ENCODE data around the gene CBX5.
"Not testable (repeated sequence)": the region's sequence is repeated elsewhere in the genome, so short reads cannot be mapped to it uniquely, and the experiment has no call there.

CBX5 gene

GRCh38 chr12:54261815-54262402, 18.0 kb downstream of the CBX5 start:
- no peaks in the 10 kb centered on the region for H3K9me3 Mint-ChIP-seq
- no peaks in the 10 kb centered on the region for H3K27me3 Mint-ChIP-seq
- DNase-seq, result no peak
- peaks cover 13% of the 10 kb centered on the region for H3K36me3 Mint-ChIP-seq (ENCODE audit: low read depth)
- no peak overlapping the region for H3K4me3 Mint-ChIP-seq
- H3K4me1 Mint-ChIP-seq (ENCODE audit: low read depth), result peaks cover 45% of the 10 kb centered on the region
- no peak overlapping the region for H3K27ac Mint-ChIP-seq

- no peaks in the 10 kb centered on the region for H3K27me3 Mint-ChIP-seq
- no peaks in the 10 kb centered on the region for H3K9me3 Mint-ChIP-seq
- peaks cover 39% of the 10 kb centered on the region for H3K4me1 Mint-ChIP-seq (ENCODE audit: low read depth)
- H3K4me3 Mint-ChIP-seq, result peak overlapping the region; percentile 64
- peak; percentile 56 for DNase-seq
- peaks cover 30% of the 10 kb centered on the region for H3K36me3 Mint-ChIP-seq (ENCODE audit: low read depth)
- peak overlapping the region; percentile 65 for H3K27ac Mint-ChIP-seq
Measured at GRCh38 chr12:54259194-54260011, 20.5 kb downstream of the CBX5 start.

GRCh38 chr12:54258201-54258681, 21.7 kb downstream of the CBX5 start:
- no peak for DNase-seq
- no peak overlapping the region for H3K4me3 Mint-ChIP-seq
- peaks cover 34% of the 10 kb centered on the region for H3K4me1 Mint-ChIP-seq (ENCODE audit: low read depth)
- H3K27ac Mint-ChIP-seq, result peak overlapping the region; percentile 19
- no peaks in the 10 kb centered on the region for H3K27me3 Mint-ChIP-seq
- no peaks in the 10 kb centered on the region for H3K9me3 Mint-ChIP-seq
- H3K36me3 Mint-ChIP-seq (ENCODE audit: low read depth), result peaks cover 34% of the 10 kb centered on the region

DNA sequence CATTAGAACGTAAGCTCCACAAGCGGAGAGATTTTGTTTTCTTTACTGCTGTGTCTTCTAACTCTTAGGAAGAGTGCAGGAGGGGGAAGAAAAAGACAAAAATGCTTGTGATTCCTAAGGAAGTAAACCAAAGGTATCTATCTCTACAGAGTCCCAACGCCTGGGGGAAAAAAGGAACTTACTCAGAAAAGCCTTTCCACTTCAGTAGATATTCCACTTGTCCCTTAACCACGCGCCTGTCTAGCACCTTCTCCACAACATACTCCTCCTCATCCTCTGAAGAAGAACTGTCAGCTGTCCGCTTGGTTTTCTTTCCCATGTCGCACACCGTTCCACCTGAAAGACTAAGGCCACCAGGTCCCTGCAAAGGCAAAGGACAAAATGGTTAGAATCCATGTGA, 22.6 kb downstream of the CBX5 start:
- no peaks in the 10 kb centered on the region for H3K9me3 Mint-ChIP-seq
- peaks cover 30% of the 10 kb centered on the region for H3K4me1 Mint-ChIP-seq (ENCODE audit: low read depth)
- H3K4me3 Mint-ChIP-seq, result no peak overlapping the region
- H3K27ac Mint-ChIP-seq, result no peak overlapping the region
- DNase-seq, result no peak
- H3K27me3 Mint-ChIP-seq, result no peaks in the 10 kb centered on the region
- peaks cover 39% of the 10 kb centered on the region for H3K36me3 Mint-ChIP-seq (ENCODE audit: low read depth)

DNA sequence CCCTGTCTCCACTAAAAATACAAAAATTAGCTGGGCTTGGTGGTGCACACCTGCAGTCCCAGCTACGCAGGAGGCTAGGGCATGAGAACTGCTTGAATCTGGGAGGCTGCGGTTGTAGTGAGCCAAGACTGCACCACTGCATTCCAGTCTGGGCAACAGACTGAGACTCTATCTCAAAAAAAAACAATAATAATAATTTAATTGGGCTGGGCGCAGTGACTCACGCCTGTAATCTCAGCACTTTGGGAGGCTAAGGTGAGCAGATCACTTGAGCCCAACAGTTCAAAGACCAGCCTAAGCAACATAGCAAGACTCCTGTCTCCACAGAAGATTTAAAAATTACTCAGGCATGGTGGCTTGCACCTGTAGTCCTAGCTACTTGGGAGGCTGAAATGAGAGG, 26.7 kb downstream of the CBX5 start:
- H3K9me3 Mint-ChIP-seq, result no peaks in the 10 kb centered on the region
- H3K4me3 Mint-ChIP-seq, result no peak overlapping the region
- H3K4me1 Mint-ChIP-seq (ENCODE audit: low read depth), result peaks cover 18% of the 10 kb centered on the region
- peaks cover 72% of the 10 kb centered on the region for H3K36me3 Mint-ChIP-seq (ENCODE audit: low read depth)
- no peak for DNase-seq
- no peak overlapping the region for H3K27ac Mint-ChIP-seq
- H3K27me3 Mint-ChIP-seq, result no peaks in the 10 kb centered on the region

DNA sequence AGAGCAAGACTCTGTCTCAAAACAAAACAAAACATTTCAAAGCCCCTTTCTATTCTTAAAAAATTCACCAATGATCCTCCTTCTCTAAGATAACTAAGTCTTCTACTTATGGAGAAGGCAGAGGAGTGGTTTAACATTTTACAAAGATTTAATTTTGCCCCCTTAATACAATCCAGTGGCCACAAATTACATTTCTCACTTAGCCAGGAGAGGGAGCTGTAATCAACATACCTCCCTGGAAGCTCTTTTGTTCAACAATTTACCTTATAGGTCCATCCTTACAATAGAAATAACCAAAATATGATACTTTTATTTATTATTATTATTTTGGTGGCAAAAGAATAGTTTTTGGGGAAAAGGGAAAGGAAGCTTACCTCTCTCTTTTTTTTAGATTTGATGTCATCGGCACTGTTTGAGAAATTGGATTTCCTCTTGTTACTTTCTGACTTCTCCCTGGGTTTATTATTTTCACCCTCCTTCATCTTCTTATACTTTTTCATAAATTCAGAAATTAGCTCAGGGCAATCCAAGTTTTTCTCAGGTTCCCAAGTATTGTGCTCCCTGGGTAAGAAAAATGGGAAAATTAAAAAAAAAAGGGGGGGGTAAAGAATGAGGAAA, 28.1 kb downstream of the CBX5 start:
- no peak overlapping the region for H3K27ac Mint-ChIP-seq
- no peaks in the 10 kb centered on the region for H3K9me3 Mint-ChIP-seq
- no peak for DNase-seq
- peaks cover 73% of the 10 kb centered on the region for H3K36me3 Mint-ChIP-seq (ENCODE audit: low read depth)
- peaks cover 13% of the 10 kb centered on the region for H3K4me1 Mint-ChIP-seq (ENCODE audit: low read depth)
- no peak overlapping the region for H3K4me3 Mint-ChIP-seq
- H3K27me3 Mint-ChIP-seq, result no peaks in the 10 kb centered on the region

DNA sequence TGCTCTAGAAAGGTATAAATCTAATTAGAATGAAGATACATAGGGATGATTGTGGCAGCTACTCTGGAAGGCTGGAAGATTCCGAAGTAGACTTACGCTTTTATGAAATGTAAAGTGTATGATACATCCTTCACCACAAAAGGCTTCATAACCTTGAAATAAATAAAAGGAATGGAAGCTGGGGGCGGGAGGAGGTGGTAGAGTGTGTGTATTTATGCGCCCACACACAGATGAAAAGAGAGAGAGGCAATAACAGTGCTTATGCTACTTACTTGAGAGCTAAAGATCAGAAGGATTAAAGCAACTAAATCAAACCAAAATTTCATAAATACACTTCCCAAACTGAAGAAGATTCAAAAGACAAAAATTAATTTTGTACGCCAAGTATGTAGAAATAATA, 30.4 kb downstream of the CBX5 start:
- Mint-ChIP-seq H3K36me3 (ENCODE audit: low read depth) (peaks cover 76% of the 10 kb centered on the region), H3K27ac (peak overlapping the region; percentile 59), H3K4me3 (no peak overlapping the region), H3K27me3 (no peaks in the 10 kb centered on the region), H3K9me3 (no peaks in the 10 kb centered on the region), H3K4me1 (ENCODE audit: low read depth) (peaks cover 13% of the 10 kb centered on the region)
- DNase-seq, result no peak

GRCh38 chr12:54246011-54246641, 33.8 kb downstream of the CBX5 start:
- Mint-ChIP-seq H3K4me1 (ENCODE audit: low read depth) (peaks cover 18% of the 10 kb centered on the region), H3K36me3 (ENCODE audit: low read depth) (peaks cover 78% of the 10 kb centered on the region), H3K4me3 (no peak overlapping the region), H3K27me3 (no peaks in the 10 kb centered on the region), H3K9me3 (no peaks in the 10 kb centered on the region), H3K27ac (no peak overlapping the region)
- no peak for DNase-seq

- Mint-ChIP-seq H3K27ac (peak overlapping the region; percentile 73), H3K4me1 (ENCODE audit: low read depth) (peaks cover 10% of the 10 kb centered on the region), H3K27me3 (no peaks in the 10 kb centered on the region), H3K4me3 (no peak overlapping the region), H3K36me3 (ENCODE audit: low read depth) (peaks cover 71% of the 10 kb centered on the region), H3K9me3 (no peaks in the 10 kb centered on the region)
- DNase-seq, result no peak
Measured at GRCh38 chr12:54240971-54241588, 38.8 kb downstream of the CBX5 start.

- Mint-ChIP-seq H3K4me1 (ENCODE audit: low read depth) (peaks cover 10% of the 10 kb centered on the region), H3K36me3 (ENCODE audit: low read depth) (peaks cover 69% of the 10 kb centered on the region), H3K27ac (no peak overlapping the region)
Measured at GRCh38 chr12:54240129-54240528, 39.8 kb downstream of the CBX5 start.

DNA sequence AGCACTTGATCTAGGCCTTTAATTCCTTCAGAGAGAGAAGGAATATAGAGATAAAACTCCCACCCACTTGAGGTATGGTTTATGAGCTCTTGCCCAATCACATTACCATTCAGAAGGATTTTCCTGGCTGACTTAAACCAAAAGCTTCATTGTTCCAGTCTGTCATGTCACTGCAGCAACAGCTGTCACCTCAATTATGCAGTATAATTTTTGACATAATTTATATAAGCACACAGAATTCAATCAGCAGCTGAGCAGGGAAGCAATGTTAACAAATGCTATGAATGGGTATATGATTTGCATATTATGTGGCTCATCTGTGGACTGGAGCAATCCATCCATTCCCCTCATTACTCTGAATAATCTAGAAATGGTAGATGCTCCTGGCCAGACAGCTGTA, 40.3 kb downstream of the CBX5 start:
- no peaks in the 10 kb centered on the region for H3K27me3 Mint-ChIP-seq
- no peak for DNase-seq
- no peaks in the 10 kb centered on the region for H3K9me3 Mint-ChIP-seq
- no peak overlapping the region for H3K27ac Mint-ChIP-seq
- peaks cover 10% of the 10 kb centered on the region for H3K4me1 Mint-ChIP-seq (ENCODE audit: low read depth)
- peaks cover 67% of the 10 kb centered on the region for H3K36me3 Mint-ChIP-seq (ENCODE audit: low read depth)
- H3K4me3 Mint-ChIP-seq, result no peak overlapping the region

More at GRCh38 chr12:54240129-54240528, 39.8 kb downstream of the CBX5 start:
- H3K27me3 Mint-ChIP-seq, result no peaks in the 10 kb centered on the region
- H3K4me3 Mint-ChIP-seq, result no peak overlapping the region
- DNase-seq, result no peak
- no peaks in the 10 kb centered on the region for H3K9me3 Mint-ChIP-seq

DNA sequence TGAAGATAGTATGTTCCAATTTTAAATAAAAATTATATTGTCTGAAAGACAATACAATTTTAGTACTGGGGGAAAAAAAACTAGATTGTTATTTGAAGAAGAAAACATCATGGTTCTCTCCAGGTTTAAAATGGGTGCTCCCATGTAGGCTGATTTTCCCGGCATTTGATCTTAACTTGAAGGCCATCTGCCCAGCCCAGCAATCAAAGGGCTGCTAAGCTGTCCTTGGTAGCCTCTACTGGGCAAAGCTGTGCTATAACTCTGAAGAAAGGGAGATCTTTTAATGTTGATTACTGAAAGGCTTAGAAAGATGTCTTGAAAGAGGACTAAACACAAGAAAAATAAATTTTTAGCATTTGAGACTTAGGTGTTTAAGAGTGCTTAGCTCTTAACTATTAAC, 41.4 kb downstream of the CBX5 start:
- no peak for DNase-seq
- H3K27me3 Mint-ChIP-seq, result no peaks in the 10 kb centered on the region
- peaks cover 10% of the 10 kb centered on the region for H3K4me1 Mint-ChIP-seq (ENCODE audit: low read depth)
- no peak overlapping the region for H3K4me3 Mint-ChIP-seq
- peak overlapping the region; percentile 42 for H3K27ac Mint-ChIP-seq
- peaks cover 63% of the 10 kb centered on the region for H3K36me3 Mint-ChIP-seq (ENCODE audit: low read depth)
- no peaks in the 10 kb centered on the region for H3K9me3 Mint-ChIP-seq

GRCh38 chr12:54232790-54233189, 47.1 kb downstream of the CBX5 start:
- H3K4me1 Mint-ChIP-seq (ENCODE audit: low read depth), result no peaks in the 10 kb centered on the region
- H3K27ac Mint-ChIP-seq, result no peak overlapping the region
- H3K36me3 Mint-ChIP-seq (ENCODE audit: low read depth), result peaks cover 18% of the 10 kb centered on the region
- no peak overlapping the region for H3K4me3 Mint-ChIP-seq
- H3K9me3 Mint-ChIP-seq, result no peaks in the 10 kb centered on the region
- H3K27me3 Mint-ChIP-seq, result no peaks in the 10 kb centered on the region
- no peak for DNase-seq

- H3K9me3 Mint-ChIP-seq; H3K27me3 Mint-ChIP-seq; H3K4me1 Mint-ChIP-seq (ENCODE audit: low read depth); H3K27ac Mint-ChIP-seq; DNase-seq; H3K4me3 Mint-ChIP-seq: not testable (repeated sequence)
- peaks cover 10% of the 10 kb centered on the region for H3K36me3 Mint-ChIP-seq (ENCODE audit: low read depth)
Measured at GRCh38 chr12:54231269-54231668, 48.7 kb downstream of the CBX5 start.

Measured in activated T-cell treated with anti-CD3 and anti-CD28 coated beads, Interleukin-2, amount 50 U/mL, for 24 hours (primary cell).